ENCODE results near the gene SV2B. TPM values are rescaled to one million over a fixed set of nuclear protein-coding genes. Genes with fewer than 3 reads are reported as not detected.

SV2B gene
- total and polyA plus RNA-seq, 9 of the 15 experiments (the other 6 are each of a cell fraction or from before 2014, with no cell fraction given): 0.01 to 0.25 (median 0.11) TPM

DNA sequence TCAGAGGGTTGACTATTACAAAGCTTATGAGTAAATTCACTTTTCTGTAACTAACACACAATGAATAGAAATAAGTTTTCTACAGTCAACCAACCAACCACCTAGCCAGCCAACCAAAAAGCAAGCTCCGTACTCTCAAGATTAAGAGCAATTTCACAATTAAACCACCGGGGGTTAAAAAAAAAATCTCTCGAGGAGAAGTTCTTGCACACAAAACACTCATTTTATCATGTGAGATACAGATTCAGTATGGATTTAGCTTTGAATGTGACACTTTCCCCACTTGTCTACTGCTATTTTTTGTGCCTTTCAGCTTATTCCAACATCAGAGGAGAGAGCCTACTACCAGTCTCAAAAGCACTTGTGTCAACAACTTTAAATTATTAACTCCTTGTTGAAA is 135.3 kb downstream of the SV2B start:
- in situ Hi-C loops (cut with MboI) (loop anchor here (25.0 kb wide), 1 partner anchor 923 kb away; no protein-coding TSS in a partner anchor), intact Hi-C loops (cut with micrococcal nuclease) (no loop called here)
- WGBS (ENCODE audit: insufficient coverage, low coverage, missing lambda C conversion rate): 2% methylated on average over 3 of the region's 3 CpGs
- ChIA-PET CTCF (ENCODE audit: low intra/inter-chr PET ratio) (no interaction called here), POLR2A (interaction anchor here (0.7 to 0.9 kb wide), 2 partner anchors 12 to 95 kb away, joined by 3 read pairs; no protein-coding TSS in a partner anchor)
- no peaks in the 10 kb centered on the region for H3K9me3 ChIP-seq (replicated peaks; ENCODE audit: control insufficient read depth, insufficient read depth, low read depth, low read length)
- ATAC-seq (no peak), FAIRE-seq (no peak), DNase-seq (ENCODE audit: extremely low read depth in 1 of 4, low spot score in 3 of 4) (no peak)
- TF ChIP-seq, protein P1, sequence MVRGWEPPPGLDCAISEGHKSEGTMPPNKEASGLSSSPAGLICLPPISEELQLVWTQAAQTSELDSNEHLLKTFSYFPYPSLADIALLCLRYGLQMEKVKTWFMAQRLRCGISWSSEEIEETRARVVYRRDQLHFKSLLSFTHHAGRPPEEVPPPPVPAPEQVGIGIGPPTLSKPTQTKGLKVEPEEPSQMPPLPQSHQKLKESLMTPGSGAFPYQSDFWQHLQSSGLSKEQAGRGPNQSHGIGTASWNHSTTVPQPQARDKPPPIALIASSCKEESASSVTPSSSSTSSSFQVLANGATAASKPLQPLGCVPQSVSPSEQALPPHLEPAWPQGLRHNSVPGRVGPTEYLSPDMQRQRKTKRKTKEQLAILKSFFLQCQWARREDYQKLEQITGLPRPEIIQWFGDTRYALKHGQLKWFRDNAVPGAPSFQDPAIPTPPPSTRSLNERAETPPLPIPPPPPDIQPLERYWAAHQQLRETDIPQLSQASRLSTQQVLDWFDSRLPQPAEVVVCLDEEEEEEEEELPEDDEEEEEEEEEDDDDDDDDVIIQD (CRISPR knock-in tag; IDR thresholded peaks at IDR 0.05): no peak
- no peak for TF ChIP-seq ZNF695 (CRISPR knock-in tag; IDR thresholded peaks at IDR 0.05)
- TF ChIP-seq, protein P2, sequence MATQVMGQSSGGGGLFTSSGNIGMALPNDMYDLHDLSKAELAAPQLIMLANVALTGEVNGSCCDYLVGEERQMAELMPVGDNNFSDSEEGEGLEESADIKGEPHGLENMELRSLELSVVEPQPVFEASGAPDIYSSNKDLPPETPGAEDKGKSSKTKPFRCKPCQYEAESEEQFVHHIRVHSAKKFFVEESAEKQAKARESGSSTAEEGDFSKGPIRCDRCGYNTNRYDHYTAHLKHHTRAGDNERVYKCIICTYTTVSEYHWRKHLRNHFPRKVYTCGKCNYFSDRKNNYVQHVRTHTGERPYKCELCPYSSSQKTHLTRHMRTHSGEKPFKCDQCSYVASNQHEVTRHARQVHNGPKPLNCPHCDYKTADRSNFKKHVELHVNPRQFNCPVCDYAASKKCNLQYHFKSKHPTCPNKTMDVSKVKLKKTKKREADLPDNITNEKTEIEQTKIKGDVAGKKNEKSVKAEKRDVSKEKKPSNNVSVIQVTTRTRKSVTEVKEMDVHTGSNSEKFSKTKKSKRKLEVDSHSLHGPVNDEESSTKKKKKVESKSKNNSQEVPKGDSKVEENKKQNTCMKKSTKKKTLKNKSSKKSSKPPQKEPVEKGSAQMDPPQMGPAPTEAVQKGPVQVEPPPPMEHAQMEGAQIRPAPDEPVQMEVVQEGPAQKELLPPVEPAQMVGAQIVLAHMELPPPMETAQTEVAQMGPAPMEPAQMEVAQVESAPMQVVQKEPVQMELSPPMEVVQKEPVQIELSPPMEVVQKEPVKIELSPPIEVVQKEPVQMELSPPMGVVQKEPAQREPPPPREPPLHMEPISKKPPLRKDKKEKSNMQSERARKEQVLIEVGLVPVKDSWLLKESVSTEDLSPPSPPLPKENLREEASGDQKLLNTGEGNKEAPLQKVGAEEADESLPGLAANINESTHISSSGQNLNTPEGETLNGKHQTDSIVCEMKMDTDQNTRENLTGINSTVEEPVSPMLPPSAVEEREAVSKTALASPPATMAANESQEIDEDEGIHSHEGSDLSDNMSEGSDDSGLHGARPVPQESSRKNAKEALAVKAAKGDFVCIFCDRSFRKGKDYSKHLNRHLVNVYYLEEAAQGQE (IDR thresholded peaks at IDR 0.05; ENCODE audit: borderline replicate concordance): no peak
- TF ChIP-seq, protein P2 (CRISPR knock-in tag; IDR thresholded peaks at IDR 0.05; ENCODE audit: low read depth): no peak
- TF ChIP-seq, protein P3, sequence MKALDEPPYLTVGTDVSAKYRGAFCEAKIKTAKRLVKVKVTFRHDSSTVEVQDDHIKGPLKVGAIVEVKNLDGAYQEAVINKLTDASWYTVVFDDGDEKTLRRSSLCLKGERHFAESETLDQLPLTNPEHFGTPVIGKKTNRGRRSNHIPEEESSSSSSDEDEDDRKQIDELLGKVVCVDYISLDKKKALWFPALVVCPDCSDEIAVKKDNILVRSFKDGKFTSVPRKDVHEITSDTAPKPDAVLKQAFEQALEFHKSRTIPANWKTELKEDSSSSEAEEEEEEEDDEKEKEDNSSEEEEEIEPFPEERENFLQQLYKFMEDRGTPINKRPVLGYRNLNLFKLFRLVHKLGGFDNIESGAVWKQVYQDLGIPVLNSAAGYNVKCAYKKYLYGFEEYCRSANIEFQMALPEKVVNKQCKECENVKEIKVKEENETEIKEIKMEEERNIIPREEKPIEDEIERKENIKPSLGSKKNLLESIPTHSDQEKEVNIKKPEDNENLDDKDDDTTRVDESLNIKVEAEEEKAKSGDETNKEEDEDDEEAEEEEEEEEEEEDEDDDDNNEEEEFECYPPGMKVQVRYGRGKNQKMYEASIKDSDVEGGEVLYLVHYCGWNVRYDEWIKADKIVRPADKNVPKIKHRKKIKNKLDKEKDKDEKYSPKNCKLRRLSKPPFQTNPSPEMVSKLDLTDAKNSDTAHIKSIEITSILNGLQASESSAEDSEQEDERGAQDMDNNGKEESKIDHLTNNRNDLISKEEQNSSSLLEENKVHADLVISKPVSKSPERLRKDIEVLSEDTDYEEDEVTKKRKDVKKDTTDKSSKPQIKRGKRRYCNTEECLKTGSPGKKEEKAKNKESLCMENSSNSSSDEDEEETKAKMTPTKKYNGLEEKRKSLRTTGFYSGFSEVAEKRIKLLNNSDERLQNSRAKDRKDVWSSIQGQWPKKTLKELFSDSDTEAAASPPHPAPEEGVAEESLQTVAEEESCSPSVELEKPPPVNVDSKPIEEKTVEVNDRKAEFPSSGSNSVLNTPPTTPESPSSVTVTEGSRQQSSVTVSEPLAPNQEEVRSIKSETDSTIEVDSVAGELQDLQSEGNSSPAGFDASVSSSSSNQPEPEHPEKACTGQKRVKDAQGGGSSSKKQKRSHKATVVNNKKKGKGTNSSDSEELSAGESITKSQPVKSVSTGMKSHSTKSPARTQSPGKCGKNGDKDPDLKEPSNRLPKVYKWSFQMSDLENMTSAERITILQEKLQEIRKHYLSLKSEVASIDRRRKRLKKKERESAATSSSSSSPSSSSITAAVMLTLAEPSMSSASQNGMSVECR (CRISPR knock-in tag; IDR thresholded peaks at IDR 0.05): no peak
- no peak for TF ChIP-seq CREBBP (IDR thresholded peaks at IDR 0.05; ENCODE audit: low read depth, low read length)
- no peaks in the 10 kb centered on the region for H3K36me3 ChIP-seq (ENCODE audit: control insufficient read depth, insufficient read depth, low read length)
- H3K4me2 ChIP-seq (ENCODE audit: insufficient read depth, low read length): no peak overlapping the region
- no peak overlapping the region for H3K9ac ChIP-seq (ENCODE audit: insufficient read depth in 1 of 2, low read depth in 2 of 2, low read length in 2 of 2)
- no peak overlapping the region for H3K27ac ChIP-seq (ENCODE audit: extremely low read depth, low read depth, low read length)
- BruUV-seq (replicated peaks): no TSS peak
- no peaks in the 10 kb centered on the region for H4K20me1 ChIP-seq (replicated peaks; ENCODE audit: control insufficient read depth, insufficient read depth, low read length)
- H3K27me3 ChIP-seq (ENCODE audit: control insufficient read depth in 2 of 2, insufficient read depth in 2 of 2, low read length in 2 of 2): peaks cover 0 to 5% of the 10 kb centered on the region in 2 experiments; a peak in 2 of 5 replicates
- H3K4me3 ChIP-seq: no peak overlapping the region
- H2AFZ ChIP-seq (ENCODE audit: low read depth, low read length): no peak overlapping the region
- no peaks in the 10 kb centered on the region for H3K79me2 ChIP-seq (ENCODE audit: control insufficient read depth, insufficient read depth, low read length)
- H3K9me1 ChIP-seq (ENCODE audit: control insufficient read depth, insufficient read depth, low read length): no peaks in the 10 kb centered on the region
- no peaks in the 10 kb centered on the region for H3K4me1 ChIP-seq (replicated peaks in 1 of 2; ENCODE audit: control insufficient read depth in 2 of 2, insufficient read depth in 2 of 2, low read length in 2 of 2)

Data from K562 (cell line).